Activated T-helper 1 cell treated with anti-CD3 and anti-CD28 coated beads, Interleukin-12 subunit alpha, Interleukin-12 subunit beta, Interleukin-2, Interleukin-4 antibody, amounts not matched to agents 30 ng/mL and 10 ng/mL and 1 ng/mL, durations not matched to agents 14 hours and 24 hours and 36 hours (primary cell): ENCODE data around the gene UNCX. TPM values are rescaled to one million over a fixed set of nuclear protein-coding genes. Genes with fewer than 3 reads are reported as not detected.

ENCODE experiments used
- DNase-seq: peaks from one replicate; pipeline ENCODE4 v3.0.0; 2021; ENCODE audit warnings: low spot score
- H3K27ac Mint-ChIP-seq: one replicate; pipeline ENCODE4 v1.8.0; 2021; ENCODE audit warnings: mild to moderate bottlenecking, mixed read lengths
- H3K27me3 Mint-ChIP-seq: one replicate; pipeline ENCODE4 v1.8.0; 2022; ENCODE audit warnings: mild to moderate bottlenecking, moderate library complexity, mixed read lengths; ENCODE audit not compliant: insufficient read depth
- H3K36me3 Mint-ChIP-seq: one replicate; pipeline ENCODE4 v1.8.0; 2021; ENCODE audit warnings: low read depth, mixed read lengths
- H3K4me1 Mint-ChIP-seq: one replicate; pipeline ENCODE4 v1.8.0; 2021; ENCODE audit warnings: low read depth, mixed read lengths
- H3K4me3 Mint-ChIP-seq: one replicate; pipeline ENCODE4 v1.8.0; 2021; ENCODE audit warnings: mild to moderate bottlenecking, moderate library complexity, mixed read lengths
- H3K9me3 Mint-ChIP-seq: one replicate; pipeline ENCODE4 v1.8.0; 2021; ENCODE audit warnings: mixed read lengths
- intact Hi-C: fragments of 100-400 bp; cut with micrococcal nuclease; formaldehyde crosslinking; loops from one replicate; pipeline ENCODE4 v1.15.1; 2024
- total RNA-seq: library from RNA; stranded (reverse); gene quantifications from 2 replicates; pipeline ENCODE4 v1.2.3, GENCODE V29; 2022

The UNCX gene
- total RNA-seq, 1 donor from 2014 or later = not detected

DNA sequence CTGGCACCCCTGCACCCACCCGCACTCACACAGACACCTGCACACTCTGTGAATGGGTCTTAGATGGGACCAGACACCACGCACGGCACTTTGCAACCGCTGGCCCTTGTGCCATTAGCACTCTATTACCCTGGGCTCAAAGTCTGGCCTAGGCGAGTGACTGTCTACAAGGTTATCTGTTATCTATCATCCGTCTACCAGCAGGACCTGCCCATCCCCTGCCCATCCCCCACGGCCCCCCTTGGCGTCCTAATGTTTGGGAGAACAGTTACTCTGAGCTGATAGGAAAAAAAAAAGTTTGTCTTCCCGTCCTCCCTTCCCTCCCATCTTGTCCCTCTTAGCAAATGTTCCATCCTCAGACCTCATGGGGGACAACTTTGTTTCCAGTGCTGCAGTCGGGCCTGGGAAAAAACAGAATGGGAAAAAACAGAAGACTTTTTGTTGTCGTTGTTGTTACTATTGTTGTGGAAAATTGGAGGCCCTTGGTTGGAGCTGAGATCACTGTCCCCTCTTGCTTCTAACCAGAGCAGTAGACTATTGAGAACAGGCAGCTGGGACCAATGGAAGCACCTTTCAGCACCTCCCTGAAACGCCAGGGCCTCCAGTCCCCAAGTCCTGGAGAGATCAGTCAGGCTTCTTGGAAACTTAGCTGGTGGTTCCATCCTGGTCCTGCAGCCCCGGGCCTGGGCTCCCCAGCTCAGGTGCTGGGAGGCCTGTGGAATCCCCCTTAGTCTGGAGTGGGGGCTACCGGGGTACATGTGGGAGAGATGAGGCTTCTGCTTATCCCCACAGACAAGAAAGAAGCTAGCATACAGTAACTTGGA is 12.2 kb downstream of the UNCX start:
- no peak overlapping the region for H3K27ac Mint-ChIP-seq
- peaks cover 2% of the 10 kb centered on the region for H3K36me3 Mint-ChIP-seq
- no peak overlapping the region for H3K4me3 Mint-ChIP-seq
- H3K27me3 Mint-ChIP-seq = peaks cover 60% of the 10 kb centered on the region
- H3K9me3 Mint-ChIP-seq = no peaks in the 10 kb centered on the region
- no peak for DNase-seq
- intact Hi-C loops = loop anchor here (2.0 to 5.0 kb wide), 4 partner anchors 16 to 723 kb away; no protein-coding TSS in a partner anchor
- no peaks in the 10 kb centered on the region for H3K4me1 Mint-ChIP-seq

DNA sequence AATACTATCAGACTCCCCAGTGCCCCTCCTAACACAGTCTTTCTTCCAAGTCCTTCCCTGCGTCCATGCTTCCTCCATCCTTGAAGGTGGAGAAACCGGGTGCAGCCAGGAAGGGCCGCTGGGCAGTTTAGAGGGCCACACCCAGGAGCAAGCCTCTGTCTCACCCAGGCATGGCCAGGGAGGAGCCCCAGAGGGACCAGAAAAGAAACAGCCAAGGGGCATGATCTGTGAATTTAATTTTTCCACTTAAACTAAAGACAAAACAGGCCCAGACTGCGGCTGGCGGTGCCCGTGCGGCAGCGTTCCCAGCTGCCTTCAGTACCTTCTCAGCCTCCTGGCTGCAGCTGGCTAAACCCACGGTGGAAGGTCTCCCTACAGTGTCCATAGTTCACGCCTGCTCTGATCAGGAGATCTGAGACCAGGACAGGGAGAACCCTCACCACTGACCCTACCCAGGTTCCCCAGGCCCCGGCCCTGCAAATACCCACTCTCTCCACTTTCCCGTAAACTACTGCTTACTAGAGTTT is 12.9 kb downstream of the UNCX start:
- Mint-ChIP-seq H3K4me1 (no peaks in the 10 kb centered on the region), H3K27ac (no peak overlapping the region), H3K27me3 (peaks cover 63% of the 10 kb centered on the region), H3K4me3 (no peak overlapping the region), H3K36me3 (peaks cover 2% of the 10 kb centered on the region), H3K9me3 (no peaks in the 10 kb centered on the region)
- intact Hi-C loops = loop anchor here (2.0 kb wide), 1 partner anchor 17 kb away; no protein-coding TSS in a partner anchor
- no peak for DNase-seq

DNA sequence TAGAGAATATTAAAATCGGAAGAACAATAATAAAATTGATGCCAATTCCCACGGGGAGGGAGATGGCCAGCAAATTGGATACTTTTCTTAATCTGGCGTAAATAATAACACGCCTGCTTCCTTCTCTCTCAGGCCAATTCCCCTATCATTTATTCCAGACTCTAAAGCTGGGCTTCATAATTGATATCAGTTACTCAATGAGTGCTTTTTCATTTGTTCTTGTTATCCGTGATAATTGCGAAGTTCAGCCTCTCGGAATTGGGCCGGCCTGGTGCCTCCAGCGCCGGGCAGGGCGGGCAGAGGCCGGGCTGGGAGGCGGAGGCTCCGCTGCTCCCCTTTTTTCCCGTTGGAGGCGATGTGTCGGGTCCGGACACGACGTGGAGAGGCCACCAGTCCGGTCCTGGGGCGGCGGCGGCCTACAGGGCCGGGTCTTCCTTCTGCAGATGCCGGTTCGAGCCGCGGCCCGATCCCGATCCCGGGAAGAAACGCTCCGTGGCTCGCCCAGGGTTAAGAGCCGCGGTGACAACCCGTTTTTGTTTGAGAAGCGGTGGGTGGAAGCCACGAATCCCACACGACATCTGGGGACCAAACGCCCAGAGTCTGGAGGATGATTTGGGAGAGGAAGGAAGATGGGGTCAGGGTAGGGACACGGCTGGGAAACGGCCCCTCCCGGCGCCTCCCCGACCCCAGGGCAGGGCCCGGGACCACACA is 13.6 kb downstream of the UNCX start:
- Mint-ChIP-seq H3K36me3 (peaks cover 2% of the 10 kb centered on the region), H3K4me1 (no peaks in the 10 kb centered on the region), H3K27me3 (peaks cover 60% of the 10 kb centered on the region), H3K27ac (peak overlapping the region; percentile 48), H3K4me3 (no peak overlapping the region), H3K9me3 (no peaks in the 10 kb centered on the region)
- DNase-seq = no peak
- intact Hi-C loops = no loop called here

DNA sequence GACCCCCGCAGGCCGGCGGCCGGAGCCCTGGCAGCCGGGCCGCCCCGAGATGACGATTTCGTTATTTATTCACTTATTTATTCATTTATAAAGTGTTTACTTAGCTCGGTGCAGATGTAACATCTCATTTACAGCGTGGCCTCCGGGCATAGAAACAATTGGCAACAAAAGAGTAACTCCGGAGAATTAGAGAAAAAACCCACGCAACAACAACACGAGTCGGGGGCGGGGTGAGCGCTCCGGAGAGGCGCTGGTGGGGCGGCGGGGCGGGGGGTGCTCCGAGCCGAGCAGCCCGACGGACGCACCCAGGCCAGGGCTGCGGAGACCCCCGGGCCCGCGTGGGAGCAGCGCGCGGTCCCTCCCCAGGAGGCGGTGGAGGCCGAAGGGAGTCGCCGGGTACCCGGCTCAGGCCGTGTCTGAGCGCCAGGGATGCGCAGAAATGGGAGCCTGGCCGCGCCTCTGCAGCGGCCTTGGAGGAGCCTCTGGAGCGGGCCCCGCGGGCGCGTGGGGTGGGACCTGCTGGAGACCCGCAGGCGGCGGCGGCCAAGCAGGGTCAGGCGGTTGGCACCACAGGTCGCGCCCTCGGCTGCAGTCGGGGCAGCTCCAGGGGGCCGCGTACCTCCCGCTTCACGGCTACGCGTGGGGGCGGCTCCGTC is 14.3 kb downstream of the UNCX start:
- DNase-seq = no peak
- Mint-ChIP-seq H3K27me3 (peaks cover 56% of the 10 kb centered on the region), H3K27ac (no peak overlapping the region), H3K4me3 (no peak overlapping the region), H3K36me3 (peaks cover 2% of the 10 kb centered on the region), H3K4me1 (no peaks in the 10 kb centered on the region), H3K9me3 (no peaks in the 10 kb centered on the region)
- intact Hi-C loops = no loop called here

DNA sequence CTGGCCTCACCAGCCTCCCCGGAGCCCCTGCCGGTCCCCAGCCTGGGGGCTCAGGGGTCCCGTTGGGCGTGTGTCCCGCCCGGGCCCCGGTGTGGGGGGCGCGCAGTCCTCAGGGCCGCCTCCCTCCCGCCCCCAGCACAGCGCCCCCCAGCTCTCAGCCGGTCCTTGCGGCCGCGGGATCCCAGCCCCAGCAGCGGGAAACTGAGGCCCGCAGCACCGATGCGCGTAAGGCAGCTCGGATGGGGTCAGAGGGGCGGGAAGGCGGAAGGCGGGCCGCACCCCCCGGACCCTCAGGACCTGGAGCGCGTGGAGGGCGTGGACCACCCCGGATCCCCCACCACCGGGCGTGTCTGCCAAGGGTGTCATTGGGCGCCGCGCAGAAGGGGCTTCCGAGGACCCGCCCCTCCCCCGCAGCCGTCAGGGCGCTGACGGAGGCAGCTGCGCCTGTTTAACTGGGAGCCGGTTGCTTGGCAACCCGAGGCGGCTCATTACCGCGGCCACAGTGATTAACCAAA is 14.9 kb downstream of the UNCX start:
- intact Hi-C loops = no loop called here

DNA sequence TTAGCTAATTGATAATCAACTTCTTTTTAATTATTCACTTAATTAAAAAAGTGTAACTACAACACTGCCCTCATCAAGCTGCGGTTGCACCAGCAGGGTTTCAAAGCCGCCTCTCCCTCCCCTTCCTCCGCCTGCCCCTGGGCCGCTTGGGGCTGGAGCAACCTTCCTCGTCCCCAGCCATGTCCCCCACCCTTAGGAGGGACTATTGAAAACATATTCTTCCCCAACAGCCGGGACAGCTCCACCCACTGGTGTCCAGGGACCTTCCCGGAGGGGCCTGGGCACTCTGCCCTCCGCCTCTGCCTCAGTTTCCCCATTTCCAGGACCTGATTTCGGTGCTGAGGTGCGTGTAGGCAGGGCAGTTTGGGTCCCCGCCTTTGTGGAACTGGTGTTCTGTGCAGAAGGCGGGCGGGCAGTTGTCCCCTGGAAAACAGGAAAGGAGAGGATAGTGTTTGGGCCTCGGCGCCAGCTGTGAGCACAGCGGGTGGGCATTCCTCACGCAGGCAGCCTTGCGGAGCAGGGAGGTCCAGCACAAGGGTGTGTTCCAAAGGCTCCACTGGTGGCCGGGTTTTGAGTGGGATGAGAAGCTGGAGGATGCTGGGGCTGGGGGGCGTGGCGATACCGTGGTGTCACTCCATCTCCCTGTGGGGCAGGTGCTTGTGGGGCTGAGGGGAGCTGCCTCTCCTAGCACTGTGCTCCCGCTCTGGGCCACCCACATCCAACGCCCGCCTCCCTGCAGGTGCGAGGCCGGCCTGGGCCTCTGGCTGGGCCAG is 15.7 kb downstream of the UNCX start:
- Mint-ChIP-seq H3K27me3 (peaks cover 54% of the 10 kb centered on the region), H3K9me3 (no peaks in the 10 kb centered on the region), H3K4me1 (no peaks in the 10 kb centered on the region), H3K4me3 (no peak overlapping the region), H3K36me3 (peaks cover 2% of the 10 kb centered on the region), H3K27ac (no peak overlapping the region)
- DNase-seq = no peak
- intact Hi-C loops = no loop called here

More for the DNA sequence above, 14.9 kb downstream of the UNCX start:
- DNase-seq = no peak
- Mint-ChIP-seq H3K4me1 (no peaks in the 10 kb centered on the region), H3K4me3 (no peak overlapping the region), H3K27ac (no peak overlapping the region), H3K36me3 (peaks cover 2% of the 10 kb centered on the region), H3K27me3 (peaks cover 56% of the 10 kb centered on the region), H3K9me3 (no peaks in the 10 kb centered on the region)

DNA sequence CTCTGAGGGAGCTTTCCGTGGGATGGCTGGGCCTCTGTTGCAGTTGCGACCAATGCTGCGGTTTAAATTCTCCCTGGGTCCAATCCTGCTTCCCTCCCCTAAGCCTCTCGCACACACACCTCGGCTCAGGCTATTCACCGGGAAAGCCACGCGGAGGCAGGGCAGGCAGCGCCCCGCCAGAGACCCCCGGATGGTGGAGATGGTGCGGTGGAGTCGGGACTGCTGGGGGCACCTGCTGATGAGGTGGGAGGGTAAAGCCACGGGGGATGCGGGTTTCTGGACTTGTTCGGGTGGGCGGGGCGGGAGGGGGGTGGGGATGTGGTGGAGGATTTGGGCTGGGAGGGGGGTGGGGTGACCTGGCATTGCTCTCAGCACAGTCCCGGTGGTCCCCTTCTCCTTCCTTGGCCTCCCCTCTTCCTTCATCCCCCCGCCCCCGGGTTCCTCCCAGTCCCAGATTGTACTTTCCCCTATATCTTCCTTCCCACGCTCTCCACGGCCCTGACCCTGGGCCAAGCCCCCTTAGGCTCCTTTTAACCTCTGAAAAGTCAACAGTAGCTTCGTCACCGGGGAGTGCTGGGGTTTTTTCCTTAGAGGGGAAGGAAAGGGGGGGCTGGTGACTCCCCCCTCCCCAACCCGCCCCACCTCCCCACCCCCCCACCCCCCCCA is 16.4 kb downstream of the UNCX start:
- Mint-ChIP-seq H3K4me1 (no peaks in the 10 kb centered on the region), H3K36me3 (peaks cover 2% of the 10 kb centered on the region), H3K4me3 (no peak overlapping the region), H3K27ac (no peak overlapping the region), H3K27me3 (peaks cover 52% of the 10 kb centered on the region), H3K9me3 (no peaks in the 10 kb centered on the region)
- no peak for DNase-seq
- intact Hi-C loops = no loop called here

DNA sequence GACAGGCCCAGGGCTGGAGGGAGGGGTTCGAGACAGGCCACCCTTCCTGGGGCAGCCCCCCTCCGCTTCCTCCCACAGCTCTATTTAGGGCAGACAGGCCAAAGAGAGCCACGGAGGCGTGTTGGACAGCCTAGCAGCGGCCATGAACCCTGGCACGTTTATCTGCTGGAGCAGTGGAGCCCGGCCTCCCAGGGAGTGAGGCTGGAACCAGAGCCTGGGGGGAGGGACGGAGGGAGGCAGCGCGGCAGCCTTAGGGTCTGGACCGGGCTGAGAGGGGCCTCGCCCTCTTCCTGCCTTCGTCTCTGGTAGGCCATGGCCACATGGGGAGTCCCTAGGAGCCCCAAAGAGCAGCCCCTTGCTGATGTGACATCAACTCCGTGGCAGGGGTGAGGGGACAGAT is 17.1 kb downstream of the UNCX start:
- Mint-ChIP-seq H3K27ac (no peak overlapping the region), H3K4me3 (no peak overlapping the region), H3K27me3 (peaks cover 49% of the 10 kb centered on the region), H3K4me1 (no peaks in the 10 kb centered on the region), H3K9me3 (no peaks in the 10 kb centered on the region), H3K36me3 (peaks cover 2% of the 10 kb centered on the region)
- DNase-seq = no peak
- intact Hi-C loops = no loop called here

DNA sequence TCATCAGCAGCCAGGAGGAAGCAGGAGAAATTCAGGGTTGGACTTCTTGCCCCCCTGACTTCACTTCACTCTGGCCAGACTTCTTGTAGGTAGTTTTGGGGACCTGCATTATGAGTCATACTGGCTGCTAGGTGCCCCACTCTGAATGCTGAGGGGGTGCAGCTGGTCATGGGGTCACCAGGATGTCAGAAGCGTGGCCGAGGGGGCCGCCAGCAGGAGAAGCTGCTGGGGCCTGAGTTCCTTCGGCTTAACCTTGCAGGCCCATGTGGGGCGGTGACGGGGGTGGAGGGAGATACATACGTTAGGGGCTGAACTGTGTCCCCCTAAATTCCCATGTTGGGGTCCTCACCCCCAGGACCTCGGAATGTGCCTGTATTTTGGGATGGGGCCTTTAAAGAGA is 18.2 kb downstream of the UNCX start:
- peaks cover under 1% of the 10 kb centered on the region for H3K36me3 Mint-ChIP-seq
- H3K4me3 Mint-ChIP-seq = no peak overlapping the region
- H3K27me3 Mint-ChIP-seq = peaks cover 38% of the 10 kb centered on the region
- H3K9me3 Mint-ChIP-seq = no peaks in the 10 kb centered on the region
- intact Hi-C loops = no loop called here
- no peak overlapping the region for H3K27ac Mint-ChIP-seq
- DNase-seq = no peak
- no peaks in the 10 kb centered on the region for H3K4me1 Mint-ChIP-seq

DNA sequence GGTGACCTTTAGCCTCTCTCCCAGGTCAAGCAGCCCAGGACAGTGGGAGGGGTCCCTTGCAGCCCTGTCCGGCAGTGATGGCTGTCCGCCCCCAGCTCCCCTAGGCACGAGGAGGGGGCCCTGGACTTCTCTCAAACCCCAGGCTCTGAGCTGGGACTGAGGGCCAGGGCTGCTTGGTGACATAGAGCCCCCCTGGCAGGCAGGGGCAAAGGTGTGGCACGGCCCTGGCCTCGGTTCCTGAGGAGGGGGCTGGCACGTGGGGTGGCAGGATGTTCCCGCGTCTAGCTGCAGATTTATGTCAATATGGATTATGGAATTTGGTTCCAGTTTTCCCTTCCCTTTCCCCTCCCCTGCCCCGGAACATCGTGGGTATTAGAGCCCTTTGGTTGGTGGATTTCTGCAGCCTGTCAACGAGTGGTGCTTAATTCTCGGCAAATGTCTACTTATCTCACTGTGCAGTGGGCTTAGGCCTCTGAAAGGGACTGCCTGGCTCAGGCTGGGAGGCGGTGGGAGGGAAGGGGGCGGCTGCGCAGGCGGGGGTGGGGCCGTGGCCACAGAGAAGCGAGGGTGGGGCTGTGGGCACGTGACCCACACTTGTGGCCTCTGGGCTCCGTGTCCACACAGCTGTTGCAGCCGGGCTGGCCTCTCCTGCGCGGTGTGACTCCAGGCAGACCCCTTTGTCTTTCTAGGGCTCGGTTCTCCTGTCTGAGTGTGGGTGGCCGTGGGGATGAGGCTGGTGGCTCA is 19.3 kb downstream of the UNCX start:
- H3K4me1 Mint-ChIP-seq = no peaks in the 10 kb centered on the region
- H3K4me3 Mint-ChIP-seq = no peak overlapping the region
- H3K27me3 Mint-ChIP-seq = peaks cover 30% of the 10 kb centered on the region
- no peak for DNase-seq
- no peaks in the 10 kb centered on the region for H3K36me3 Mint-ChIP-seq
- H3K9me3 Mint-ChIP-seq = no peaks in the 10 kb centered on the region
- no peak overlapping the region for H3K27ac Mint-ChIP-seq
- intact Hi-C loops = no loop called here

DNA sequence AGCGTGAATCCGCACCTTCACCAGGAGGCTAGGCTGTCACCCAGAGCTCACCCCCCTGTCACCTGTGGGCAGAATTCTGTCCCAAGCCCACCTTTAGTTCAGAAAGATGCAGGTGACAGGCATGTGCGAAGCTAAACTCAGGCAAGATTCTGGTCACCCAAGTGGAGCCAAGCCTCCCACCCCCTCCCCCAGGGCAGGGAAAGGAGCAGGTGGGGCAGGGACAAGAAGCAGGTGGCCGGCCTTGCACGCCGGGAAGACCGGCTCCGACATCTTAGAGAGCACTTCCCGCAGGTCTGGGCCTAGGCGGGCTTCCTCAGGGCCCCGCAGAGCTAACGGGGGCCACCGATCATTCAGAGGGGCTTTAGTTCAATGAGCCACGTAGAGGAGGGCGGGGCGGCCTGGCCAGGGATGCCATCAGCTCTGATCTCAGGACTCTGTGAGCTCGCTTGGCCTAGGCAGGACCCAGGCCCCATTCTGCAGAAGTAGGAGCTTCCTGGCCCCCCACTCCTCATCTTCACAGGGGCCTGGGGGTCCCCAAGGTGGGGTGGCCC is 19.9 kb downstream of the UNCX start:
- no peaks in the 10 kb centered on the region for H3K4me1 Mint-ChIP-seq
- intact Hi-C loops = no loop called here

More for the DNA sequence above, 19.9 kb downstream of the UNCX start:
- no peak for DNase-seq
- Mint-ChIP-seq H3K4me3 (no peak overlapping the region), H3K27me3 (peaks cover 30% of the 10 kb centered on the region), H3K27ac (no peak overlapping the region), H3K36me3 (no peaks in the 10 kb centered on the region), H3K9me3 (no peaks in the 10 kb centered on the region)
